NB4 (cell line): ENCODE data around the gene CAMTA1.

Experiments
- DNase-seq: peaks from one replicate; pipeline ENCODE4 v3.0.0; 2010; ENCODE audit warnings: low read depth
- H3K4me3 ChIP-seq: one replicate; pipeline ENCODE4 v1.5.1; 2011; ENCODE audit warnings: mild to moderate bottlenecking, low read depth, low read length, moderate library complexity
- MYC ChIP-seq: IDR thresholded peaks from 2 replicates; pipeline ENCODE4 v1.6.1; 2011; ENCODE audit warnings: low read depth, low read length
- POLR2A ChIP-seq: IDR thresholded peaks from 2 replicates; pipeline ENCODE4 v1.6.1; 2011; ENCODE audit warnings: mild to moderate bottlenecking; ENCODE audit not compliant: insufficient read length; ENCODE audit errors: extremely low read depth
- TF ChIP-seq, protein P1 (sequence below): IDR thresholded peaks from 2 replicates; pipeline ENCODE4 v1.6.1; 2011; ENCODE audit warnings: low read depth, low read length
- TF ChIP-seq, protein P2 (sequence below): IDR thresholded peaks from one replicate; pipeline ENCODE4 v1.5.1; 2012; ENCODE audit warnings: low read depth, low read length

Gene CAMTA1

DNA sequence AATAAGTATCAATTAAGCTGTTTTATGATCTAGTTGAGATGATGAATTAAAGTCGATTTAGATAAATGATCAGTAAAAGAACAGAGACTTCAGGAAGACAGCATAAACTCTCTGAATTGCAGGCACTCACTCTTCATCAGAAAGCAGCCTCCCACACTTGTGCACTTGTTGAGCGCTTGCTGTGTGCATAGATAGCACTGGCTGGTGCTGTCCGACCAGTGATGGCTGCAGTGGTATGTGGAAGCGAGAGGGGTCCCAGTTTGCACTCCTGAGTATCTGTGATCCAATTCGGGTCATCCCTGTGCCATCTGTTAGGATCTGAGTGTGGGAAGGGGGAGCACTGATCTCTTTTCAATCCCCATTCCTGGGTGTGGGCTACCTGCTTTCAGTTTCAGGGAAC is 137.8 kb downstream of the CAMTA1 start:
- TF ChIP-seq, protein P1, sequence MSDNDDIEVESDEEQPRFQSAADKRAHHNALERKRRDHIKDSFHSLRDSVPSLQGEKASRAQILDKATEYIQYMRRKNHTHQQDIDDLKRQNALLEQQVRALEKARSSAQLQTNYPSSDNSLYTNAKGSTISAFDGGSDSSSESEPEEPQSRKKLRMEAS: no peak
- TF ChIP-seq MYC (no peak), POLR2A (no peak)
- TF ChIP-seq, protein P2, sequence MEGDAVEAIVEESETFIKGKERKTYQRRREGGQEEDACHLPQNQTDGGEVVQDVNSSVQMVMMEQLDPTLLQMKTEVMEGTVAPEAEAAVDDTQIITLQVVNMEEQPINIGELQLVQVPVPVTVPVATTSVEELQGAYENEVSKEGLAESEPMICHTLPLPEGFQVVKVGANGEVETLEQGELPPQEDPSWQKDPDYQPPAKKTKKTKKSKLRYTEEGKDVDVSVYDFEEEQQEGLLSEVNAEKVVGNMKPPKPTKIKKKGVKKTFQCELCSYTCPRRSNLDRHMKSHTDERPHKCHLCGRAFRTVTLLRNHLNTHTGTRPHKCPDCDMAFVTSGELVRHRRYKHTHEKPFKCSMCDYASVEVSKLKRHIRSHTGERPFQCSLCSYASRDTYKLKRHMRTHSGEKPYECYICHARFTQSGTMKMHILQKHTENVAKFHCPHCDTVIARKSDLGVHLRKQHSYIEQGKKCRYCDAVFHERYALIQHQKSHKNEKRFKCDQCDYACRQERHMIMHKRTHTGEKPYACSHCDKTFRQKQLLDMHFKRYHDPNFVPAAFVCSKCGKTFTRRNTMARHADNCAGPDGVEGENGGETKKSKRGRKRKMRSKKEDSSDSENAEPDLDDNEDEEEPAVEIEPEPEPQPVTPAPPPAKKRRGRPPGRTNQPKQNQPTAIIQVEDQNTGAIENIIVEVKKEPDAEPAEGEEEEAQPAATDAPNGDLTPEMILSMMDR: no peak
- no peak overlapping the region for H3K4me3 ChIP-seq
- DNase-seq: no peak

DNA sequence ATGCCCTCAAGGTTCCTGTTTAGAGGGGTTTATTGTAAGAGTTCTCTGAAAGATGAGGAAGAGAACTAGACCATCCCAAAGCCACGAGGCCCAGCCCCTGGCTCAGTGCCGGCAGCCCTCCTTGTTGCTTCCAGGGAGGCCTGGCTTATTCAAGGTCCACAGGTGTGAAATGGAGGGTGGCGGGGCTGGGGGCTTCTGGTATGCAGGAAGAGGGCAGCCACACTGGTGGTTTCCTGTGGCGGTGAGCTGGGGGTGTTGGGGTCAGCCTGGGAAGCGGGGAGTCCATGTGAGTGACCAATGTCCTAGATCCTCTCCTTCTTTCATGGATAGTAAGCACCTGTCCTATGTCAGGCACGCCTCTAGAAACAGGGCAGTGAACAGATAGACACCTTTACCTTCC is 138.2 kb downstream of the CAMTA1 start:
- TF ChIP-seq MYC (no peak), POLR2A (no peak)
- TF ChIP-seq, protein P1: no peak
- TF ChIP-seq, protein P2: no peak
- DNase-seq: no peak
- H3K4me3 ChIP-seq: no peak overlapping the region

DNA sequence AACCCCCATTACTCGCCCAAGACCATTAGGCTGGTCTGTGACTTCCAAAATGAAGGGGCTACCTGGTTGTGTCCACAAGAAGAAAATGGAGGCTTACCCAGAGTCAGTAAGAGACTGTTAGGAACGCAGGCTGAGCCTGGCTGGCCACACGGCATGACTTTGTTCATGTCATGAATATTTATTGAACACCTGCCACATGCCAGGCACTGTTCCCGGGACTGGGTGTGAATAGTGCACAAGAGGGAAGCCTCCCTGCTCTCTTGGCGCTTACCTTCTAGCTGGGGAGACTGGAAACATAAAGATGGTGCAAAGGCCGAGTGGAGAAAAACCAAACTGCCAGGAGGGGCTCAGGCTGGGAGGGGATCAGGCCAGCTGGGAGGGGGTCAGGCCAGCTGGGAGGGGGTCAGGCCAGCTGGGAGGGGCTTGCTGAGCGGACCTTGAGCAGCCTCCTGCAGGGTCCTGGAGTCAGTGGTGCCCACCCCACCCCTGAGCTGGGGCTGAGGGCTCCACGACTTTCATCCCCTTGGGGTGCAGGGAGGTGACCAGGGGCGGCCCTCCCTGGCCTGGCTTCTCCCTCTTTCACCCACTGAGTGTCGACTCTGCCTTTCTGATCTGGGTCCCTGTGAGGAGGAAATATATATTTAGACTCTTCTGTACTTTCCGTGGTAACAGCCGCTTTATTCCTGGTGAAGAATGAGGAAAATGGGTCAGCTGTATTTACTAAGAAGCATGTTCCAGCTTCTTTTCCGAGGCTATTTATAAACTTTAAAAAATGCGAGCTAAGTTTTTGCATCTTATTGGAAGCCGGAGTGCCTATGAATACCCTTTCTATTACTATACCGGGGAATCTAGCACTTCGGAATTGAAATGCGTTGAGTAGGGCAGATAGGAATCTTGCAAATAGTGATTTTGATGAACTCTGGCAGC is 139.0 kb downstream of the CAMTA1 start:
- TF ChIP-seq MYC (no peak), POLR2A (no peak)
- TF ChIP-seq, protein P2: no peak
- TF ChIP-seq, protein P1: no peak
- no peak overlapping the region for H3K4me3 ChIP-seq
- no peak for DNase-seq

DNA sequence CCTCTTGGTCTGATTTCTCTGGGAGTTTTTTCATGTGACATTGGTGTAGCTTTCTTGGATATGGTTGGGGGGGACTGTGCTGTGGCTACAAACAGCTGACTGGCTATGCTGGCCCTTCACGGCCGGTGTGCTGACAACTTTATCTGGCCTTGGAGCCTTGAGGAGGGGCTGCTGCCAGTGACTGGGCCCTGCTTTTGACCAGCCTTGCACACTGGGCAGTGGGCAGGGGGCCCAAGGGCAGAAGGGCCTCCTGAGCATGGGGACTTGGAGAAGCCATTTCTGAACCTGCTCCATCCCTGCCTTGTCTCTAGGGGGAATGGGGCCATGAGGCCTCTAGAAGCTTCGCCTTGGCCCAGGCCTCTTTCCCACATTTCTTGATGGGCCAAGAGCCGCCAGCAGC is 139.6 kb downstream of the CAMTA1 start:
- no peak for DNase-seq
- TF ChIP-seq, protein P2: no peak
- no peak for TF ChIP-seq POLR2A
- TF ChIP-seq MYC: no peak
- TF ChIP-seq, protein P1: no peak
- H3K4me3 ChIP-seq: no peak overlapping the region

DNA sequence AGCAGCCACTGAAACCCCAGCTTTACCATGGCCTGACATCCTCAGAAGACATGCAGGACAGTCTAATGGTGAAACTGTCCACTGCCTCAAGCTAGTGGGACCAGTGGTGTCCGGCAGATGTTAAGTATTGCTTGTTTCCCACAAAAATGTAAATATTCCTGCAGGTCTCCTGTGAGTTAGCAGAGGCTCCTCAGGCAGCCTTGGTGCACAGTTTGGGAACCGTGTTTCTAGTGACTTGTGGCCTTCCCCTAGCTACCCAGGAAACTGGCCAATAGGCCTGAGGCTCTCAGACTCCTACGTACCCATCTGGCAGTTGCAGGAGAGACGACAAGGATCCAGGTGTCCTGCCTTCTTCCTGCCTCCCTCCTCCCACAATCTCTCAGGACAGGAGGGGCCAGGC is 142.4 kb downstream of the CAMTA1 start:
- no peak overlapping the region for H3K4me3 ChIP-seq
- TF ChIP-seq, protein P1: no peak
- TF ChIP-seq, protein P2: no peak
- TF ChIP-seq POLR2A (no peak), MYC (no peak)
- no peak for DNase-seq
